Measurements from ENCODE around the gene LRRC73.
"Not testable (repeated sequence)": the region's sequence is repeated elsewhere in the genome, so short reads cannot be mapped to it uniquely, and the experiment has no call there.

Gene LRRC73, protein sequence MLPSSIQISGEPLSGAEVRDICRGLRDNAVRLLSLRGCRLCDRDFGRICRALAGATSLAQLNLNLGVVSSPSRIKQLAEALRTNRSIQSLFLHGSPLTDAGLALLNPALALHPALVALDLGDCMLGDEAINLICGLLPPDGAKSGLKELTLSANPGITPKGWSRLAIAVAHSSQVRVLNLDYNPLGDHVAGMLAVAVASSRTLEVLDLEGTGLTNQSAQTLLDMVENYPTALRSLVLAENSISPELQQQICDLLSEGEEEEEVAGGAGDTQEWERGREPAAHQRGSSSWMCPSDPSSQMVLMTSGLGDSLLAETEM

GRCh38 chr6:43509984-43510826 lies at the start of gene LRRC73:
LRRC73 (minus strand) TSS chr6:43510346; CDS start chr6:43509785, 561 bp downstream.
- DNase-seq: peak; percentile 63

DNA sequence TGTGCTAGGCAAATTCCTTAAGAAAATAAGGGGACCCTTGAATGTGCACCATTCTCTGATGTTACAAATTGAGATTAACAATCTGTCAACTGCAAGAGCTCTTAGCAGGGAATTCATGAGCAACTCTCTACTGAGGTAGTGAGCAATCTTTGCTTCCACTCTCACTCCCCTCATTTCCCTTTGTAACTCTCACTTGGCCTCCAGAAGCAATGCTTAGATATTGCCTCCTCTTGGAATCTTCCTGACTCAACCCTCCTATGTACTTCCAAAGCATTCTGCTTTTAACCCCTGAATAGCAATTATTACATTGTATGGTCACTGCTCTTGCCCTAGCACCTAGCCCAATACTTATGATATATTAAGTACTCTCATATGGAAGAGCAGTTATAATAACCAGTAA lies 49.2 kb upstream of the LRRC73 start:
- no peak for DNase-seq

DNA sequence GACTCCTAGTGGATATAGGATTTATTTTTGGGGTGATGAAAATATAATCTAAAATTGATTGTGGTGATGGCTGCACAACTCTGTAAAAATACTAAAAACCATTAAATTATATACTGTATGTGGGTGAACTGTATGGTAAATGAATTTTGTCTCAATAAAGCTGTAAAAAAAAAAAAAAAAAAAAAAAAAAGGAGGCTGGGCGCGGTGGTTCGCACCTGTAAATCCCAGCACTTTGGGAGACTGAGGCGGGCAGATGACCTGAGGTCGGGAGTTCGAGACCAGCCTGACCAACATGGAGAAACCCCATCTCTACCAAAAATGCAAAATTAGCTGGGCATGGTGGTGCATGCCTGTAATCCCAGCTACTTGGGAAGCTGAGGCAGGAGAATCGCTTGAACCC lies 47.5 kb upstream of the LRRC73 start:
- DNase-seq: not testable (repeated sequence)

DNA sequence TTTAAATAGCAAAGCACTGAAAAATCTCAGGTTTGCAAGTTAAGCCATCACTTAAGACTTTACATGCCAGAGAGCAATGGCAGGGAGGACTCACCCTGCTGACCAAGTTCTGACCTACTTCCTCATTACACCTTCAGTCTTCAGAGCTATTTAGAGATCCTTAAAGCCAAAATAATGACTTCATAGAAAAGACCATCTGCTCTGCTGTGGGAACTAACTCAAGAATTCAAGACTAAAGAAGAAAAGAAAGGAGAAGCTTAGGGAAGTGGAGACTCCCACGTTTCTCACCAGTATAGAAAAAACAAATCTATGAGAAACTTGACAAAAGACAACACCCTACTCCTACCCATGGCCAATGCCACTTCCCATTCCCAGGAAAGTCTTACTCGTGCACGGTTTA lies 37.1 kb upstream of the LRRC73 start:
- DNase-seq: no peak

DNA sequence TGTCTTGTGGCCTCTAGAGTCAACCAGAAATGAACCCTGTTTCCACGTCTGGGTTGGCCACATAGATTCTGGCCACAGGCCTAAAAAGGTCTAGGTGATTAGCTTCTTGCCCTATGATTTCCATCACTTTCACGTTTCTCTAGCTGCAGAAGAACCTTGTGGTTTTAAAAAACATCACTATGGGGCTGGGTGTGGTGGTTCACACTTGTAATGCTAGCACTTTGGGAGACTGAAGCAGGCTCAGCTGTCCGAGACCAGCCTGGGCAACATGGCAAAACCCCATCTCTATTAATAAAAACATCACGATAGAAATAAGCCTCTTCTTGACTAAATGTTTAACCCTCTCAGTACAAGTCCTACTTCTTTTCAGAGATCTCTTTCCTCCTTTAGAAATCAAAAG lies 34.3 kb upstream of the LRRC73 start:
- DNase-seq: peak; percentile 10

- no peak for DNase-seq
Measured at GRCh38 chr6:43541774-43542471, 31.8 kb upstream of the LRRC73 start.

DNA sequence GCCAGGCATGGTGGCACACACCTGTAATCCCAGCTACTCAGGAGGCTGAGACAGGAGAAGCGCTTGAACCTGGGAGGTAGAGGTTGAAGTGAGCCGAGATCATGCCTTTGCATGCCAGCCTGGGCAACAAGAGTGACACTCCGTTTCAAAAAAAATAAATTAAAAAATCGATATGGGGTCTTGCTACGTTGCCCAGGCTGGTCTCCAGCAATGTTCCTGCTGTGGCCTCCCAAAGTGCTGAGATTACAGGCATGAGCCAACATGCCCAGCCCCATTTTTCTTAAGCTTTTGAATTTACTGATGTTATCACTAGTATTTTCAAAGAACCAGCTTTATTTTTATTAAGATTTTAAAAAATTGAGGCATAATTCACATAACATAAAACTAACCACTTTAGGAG lies 30.4 kb upstream of the LRRC73 start:
- DNase-seq: no peak

GRCh38 chr6:43539409-43539808 lies 29.3 kb upstream of the LRRC73 start:
- not testable (repeated sequence) for DNase-seq

DNA sequence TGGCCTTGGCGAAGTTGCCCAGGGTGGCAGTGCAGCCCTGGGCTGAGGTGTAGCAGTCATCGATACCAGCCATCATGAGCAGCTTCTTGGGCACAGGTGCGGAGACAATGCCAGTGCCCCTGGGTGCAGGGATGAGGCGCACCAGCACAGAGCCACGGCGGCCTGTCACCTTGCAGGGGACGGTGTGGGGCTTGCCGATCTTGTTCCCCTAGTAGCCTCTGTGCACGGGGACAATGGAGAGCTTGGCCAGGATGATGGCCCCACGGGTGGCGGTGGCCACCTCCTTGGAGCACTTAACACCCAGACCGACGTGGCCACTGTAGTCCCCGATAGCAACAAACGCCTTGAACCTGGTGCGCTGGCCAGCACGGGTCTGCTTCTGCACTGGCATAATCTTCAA lies 28.8 kb upstream of the LRRC73 start:
- DNase-seq: not testable (repeated sequence)

- DNase-seq: no peak
Measured at GRCh38 chr6:43532201-43532600, 22.1 kb upstream of the LRRC73 start.

DNA sequence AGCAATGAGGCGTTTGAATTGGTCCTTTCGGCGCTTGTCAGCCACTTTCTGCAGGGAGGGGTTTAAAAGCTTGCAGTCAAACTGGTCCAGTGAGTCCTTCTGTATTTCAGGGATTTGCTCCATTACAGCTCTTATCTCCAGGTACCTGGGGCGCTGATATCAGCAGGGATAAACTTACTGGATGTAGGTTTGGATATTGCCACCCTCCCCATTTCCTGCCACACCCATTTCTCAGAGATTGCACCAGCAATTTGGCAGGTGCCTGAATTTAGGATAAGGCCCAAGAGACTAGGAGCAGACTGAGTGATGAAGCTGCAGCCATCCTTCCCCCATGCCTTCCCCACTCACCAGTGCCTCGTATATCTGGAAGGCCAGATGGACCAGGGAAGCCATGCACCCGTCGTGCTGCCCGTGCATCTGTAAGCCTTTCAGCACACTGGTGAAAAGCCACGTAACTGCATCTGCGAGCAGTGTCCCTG lies 14.4 kb upstream of the LRRC73 start:
- DNase-seq: no peak

DNA sequence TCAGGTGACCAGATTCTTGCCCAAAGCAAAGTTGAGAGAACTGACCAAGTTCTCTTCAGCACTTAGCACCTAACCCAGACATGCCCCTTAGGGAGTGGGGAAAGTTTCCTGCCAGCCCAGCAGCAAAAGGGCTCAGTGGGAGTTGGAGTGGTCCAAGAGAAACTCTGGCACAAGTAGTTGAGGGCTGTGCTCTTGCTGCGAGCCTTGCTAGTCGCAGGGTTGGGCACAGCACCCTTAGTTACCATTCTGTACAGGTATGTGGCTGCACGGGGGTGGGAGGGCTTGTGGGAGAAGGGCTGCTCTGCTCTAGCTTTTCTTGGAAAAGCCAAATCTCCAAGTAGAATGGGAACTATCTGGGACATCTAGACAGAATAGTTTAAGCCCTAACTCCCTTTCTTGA lies 13.1 kb upstream of the LRRC73 start:
- no peak for DNase-seq

GRCh38 chr6:43522547-43523261 lies 12.6 kb upstream of the LRRC73 start:
- DNase-seq: no peak

GRCh38 chr6:43521836-43522235 lies 11.7 kb upstream of the LRRC73 start:
- DNase-seq: no peak

DNA sequence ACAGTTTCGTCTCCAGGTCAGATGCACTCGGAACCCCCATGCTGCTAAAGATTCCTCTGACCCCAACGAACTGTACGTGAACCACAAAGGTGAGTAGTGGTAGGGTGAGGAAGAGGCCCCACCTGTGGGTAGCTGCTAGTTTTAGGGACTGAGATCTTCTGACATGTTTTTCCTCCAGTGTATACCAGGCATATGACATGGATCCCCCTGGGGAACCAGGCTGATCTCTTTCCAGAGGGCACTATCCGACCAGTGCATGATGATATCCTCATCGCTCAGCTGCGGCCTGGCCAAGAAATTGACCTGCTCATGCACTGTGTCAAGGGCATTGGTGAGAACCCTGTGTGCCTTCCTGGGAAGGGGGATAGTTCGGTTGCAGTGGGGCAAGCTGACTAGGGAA lies 10.0 kb upstream of the LRRC73 start:
- DNase-seq: no peak

GRCh38 chr6:43517505-43518357 lies 7.6 kb upstream of the LRRC73 start:
- no peak for DNase-seq

DNA sequence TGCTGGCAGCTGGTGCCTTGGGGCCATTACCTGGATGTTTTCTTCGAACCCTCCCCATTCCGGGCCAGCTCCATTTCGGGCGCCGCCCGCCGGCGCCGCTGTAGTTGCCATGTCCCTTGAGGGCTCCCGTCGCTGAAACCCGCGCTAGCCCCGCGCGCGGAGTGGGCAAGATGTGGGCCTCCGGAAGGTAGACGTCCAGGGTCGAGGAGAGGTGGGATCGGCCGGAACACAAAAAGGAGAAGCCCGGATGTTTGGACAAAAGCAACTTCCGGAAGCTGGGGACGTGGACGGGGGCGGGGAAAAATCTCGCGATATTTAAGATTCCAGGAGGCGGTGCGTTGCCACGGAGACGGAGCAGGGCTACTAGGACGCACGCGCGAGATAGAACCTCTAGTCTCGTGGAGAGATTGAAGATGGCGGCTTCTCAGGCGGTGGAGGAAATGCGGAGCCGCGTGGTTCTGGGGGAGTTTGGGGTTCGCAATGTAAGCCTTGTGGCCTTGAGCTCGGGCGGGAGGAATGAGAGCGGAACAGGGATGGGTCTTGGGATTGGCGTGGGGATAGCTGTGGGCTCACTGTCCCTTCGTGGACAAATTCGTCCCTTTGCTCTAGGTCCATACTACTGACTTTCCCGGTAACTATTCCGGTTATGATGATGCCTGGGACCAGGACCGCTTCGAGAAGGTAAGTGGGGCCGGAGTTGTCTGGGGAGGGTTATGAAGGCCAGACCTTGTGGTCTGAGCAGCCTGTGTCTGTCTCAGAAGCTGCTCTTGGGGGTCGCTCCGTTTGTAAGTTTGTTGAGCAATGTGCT lies 6.8 kb upstream of the LRRC73 start, which contains the start of the genes POLR1C and YIPF3:
Gene POLR1C, plus strand, starts transcription at position 393 of the 808 bp plus-strand sequence. Its CDS starts 21 bp downstream, at position 414.
Gene YIPF3, minus strand, starts transcription at position 230 of the 808 bp plus-strand sequence. Its CDS starts 119 bp downstream, at position 111.
- DNase-seq: peak; percentile 96

DNA sequence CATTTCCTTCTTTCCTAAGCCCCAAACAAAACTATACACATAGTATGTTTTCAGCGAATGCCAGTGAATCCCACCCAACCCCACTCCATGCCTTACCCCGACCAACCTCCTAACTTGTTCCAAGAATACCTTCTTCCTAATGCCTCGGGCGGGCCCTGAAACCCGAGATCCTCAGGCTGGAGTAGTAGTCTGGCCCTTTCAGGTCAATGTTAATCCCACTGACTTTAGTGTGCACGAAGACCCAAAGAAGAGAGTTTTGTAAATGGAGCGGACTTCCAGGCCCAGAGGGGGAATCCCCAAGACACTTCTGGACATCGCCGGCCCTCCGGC lies 6.2 kb upstream of the LRRC73 start:
- no peak for DNase-seq

- DNase-seq: no peak
Measured at GRCh38 chr6:43515808-43516207, 5.7 kb upstream of the LRRC73 start.

GRCh38 chr6:43511824-43512415 lies 1.8 kb upstream of the LRRC73 start:
- no peak for DNase-seq
